K562 (cell line): ENCODE data around the gene HSD11B2. TPM values are rescaled to one million over a fixed set of nuclear protein-coding genes. Genes with fewer than 3 reads are reported as not detected.

Source experiments
- BRD9 ChIP-seq: fragments of 450-650 bp; IDR thresholded peaks from 2 replicates; pipeline ENCODE4 v1.6.1; 2018; ENCODE audit warnings: low read depth; ENCODE audit not compliant: partially characterized antibody
- CUX1 ChIP-seq: fragments of 200-800 bp; sonication (Bioruptor generic); IDR thresholded peaks from 2 replicates; pipeline ENCODE4 v1.6.1; 2016; ENCODE audit warnings: missing genetic modification characterization, missing compliant biosample characterization
- FOSL1 ChIP-seq: fragments of 200-800 bp; sonication (Bioruptor generic); conservative IDR thresholded peaks from 2 replicates; pipeline ENCODE4 v1.6.1; 2016; ENCODE audit warnings: missing genetic modification characterization, missing compliant biosample characterization
- GTF3C2 ChIP-seq: IDR thresholded peaks from 3 replicates; pipeline ENCODE4 v1.6.1; 2011; ENCODE audit warnings: borderline replicate concordance, mild to moderate bottlenecking, moderate library complexity; ENCODE audit not compliant: insufficient read length; ENCODE audit errors: extremely low read depth
- HLTF ChIP-seq: fragments of 450-650 bp; IDR thresholded peaks from 2 replicates; pipeline ENCODE4 v1.6.1; 2016
- MAFK ChIP-seq: IDR thresholded peaks from 2 replicates; pipeline ENCODE4 v1.6.1; 2011; ENCODE audit warnings: low read length, improper control_type of control experiment
- NFATC3 ChIP-seq: fragments of 450-650 bp; IDR thresholded peaks from 2 replicates; pipeline ENCODE4 v1.6.1; 2017; ENCODE audit warnings: mild to moderate bottlenecking
- NFIX ChIP-seq: fragments of 250-450 bp; sonication (Bioruptor Pico); IDR thresholded peaks from 2 replicates; pipeline ENCODE4 v1.4.0; 2020; ENCODE audit warnings: low read depth, mild to moderate bottlenecking, moderate library complexity
- PCBP1 ChIP-seq: fragments of 200-400 bp; formaldehyde crosslinking; IDR thresholded peaks from 2 replicates; pipeline ENCODE4 v1.6.1; 2018; ENCODE audit warnings: mild to moderate bottlenecking, low read depth, low read length; ENCODE audit not compliant: poor library complexity, severe bottlenecking
- TAL1 ChIP-seq: fragments of 450-650 bp; IDR thresholded peaks from 2 replicates; pipeline ENCODE4 v1.6.1; 2016; ENCODE audit warnings: mild to moderate bottlenecking
- ZFP1 ChIP-seq: fragments of 450-650 bp; formaldehyde crosslinking; IDR thresholded peaks from 2 replicates; pipeline ENCODE4 v1.4.0; 2020; ENCODE audit warnings: mild to moderate bottlenecking, mixed read lengths
- ZFX ChIP-seq: sonication (generic); formaldehyde crosslinking; IDR thresholded peaks from 2 replicates; pipeline ENCODE4 v1.8.0; 2022; ENCODE audit warnings: mild to moderate bottlenecking, missing genetic modification reagents, moderate library complexity
- ZNF197 ChIP-seq: fragments of 200-800 bp; sonication (Bioruptor generic); IDR thresholded peaks from 2 replicates; pipeline ENCODE4 v1.6.1; 2016; ENCODE audit warnings: low read depth, missing genetic modification characterization, missing compliant biosample characterization
- ZNF395 ChIP-seq: fragments of 200-800 bp; sonication (Bioruptor generic); IDR thresholded peaks from 2 replicates; pipeline ENCODE4 v1.6.1; 2017; ENCODE audit warnings: missing genetic modification characterization, missing compliant biosample characterization
- ZNF655 ChIP-seq: fragments of 250-450 bp; sonication (Bioruptor Pico); IDR thresholded peaks from 2 replicates; pipeline ENCODE4 v1.5.0; 2021
- polyA plus RNA-seq, 8 experiments: library from polyadenylated mRNA; depleted of rRNA in 4 of 8; stranded (reverse) in 5 of 8; unstranded in 3 of 8; fragments of >200 nt; fragmentation: Nextera tagmentation in 2 of 8; fragmentation: Illumina TruSeq in 1 of 8; extraction: Ambion mirVana in 2 of 8; extraction: Trizol in 1 of 8; gene quantifications; 2 replicates each; pipeline versions ENCODE4 v1.2.1 to v1.2.3, GENCODE V29; 2011 to 2014; ENCODE audit warnings: inconsistent platforms in 1 of 8, missing spikeins in 1 of 8
- total RNA-seq, 7 experiments: library from RNA; depleted of rRNA in 6 of 7; stranded (reverse); fragments of >200 nt in 6 of 7; fragmentation: Illumina TruSeq in 2 of 7; extraction: Trizol in 2 of 7; gene quantifications; 2 replicates each; pipeline versions ENCODE4 v1.2.1 to v1.2.3, GENCODE V29; 2011 to 2021; ENCODE audit warnings: low replicate concordance in 1 of 7

Gene HSD11B2
- total and polyA plus RNA-seq, 9 of the 15 experiments (the other 6 are each of a cell fraction or from before 2014, with no cell fraction given), result 0.08 to 2.0 (median 0.79) TPM

- no peak for TF ChIP-seq CUX1
- no peak for TF ChIP-seq GTF3C2
- 0 out of 2 replicates have a peak, but pooled peaks have one; percentile 2 for TF ChIP-seq TAL1
- peak; percentile 61; the same call in 1 of the 2 replicates for TF ChIP-seq NFATC3
- TF ChIP-seq NFIX (CRISPR knock-in tag), result peak; percentile 40; the same call in 1 of the 2 replicates
- no peak for TF ChIP-seq ZFP1 (CRISPR knock-in tag)
- TF ChIP-seq FOSL1 (tag), result peak; percentile 8; the same call in 1 of the 2 replicates
- TF ChIP-seq ZFX, result peak; percentile 42; the same call in 1 of the 2 replicates
- no peak for TF ChIP-seq MAFK
- peak; percentile 78; the same call in 1 of the 2 replicates for TF ChIP-seq HLTF
- TF ChIP-seq BRD9, result peak; percentile 85
- TF ChIP-seq ZNF395 (CRISPR knock-in tag), result no peak
- no peak for TF ChIP-seq ZNF655 (CRISPR knock-in tag)
- TF ChIP-seq ZNF197, result no peak
- no peak for TF ChIP-seq PCBP1
Measured at GRCh38 chr16:67481561-67482232, 50.8 kb downstream of the HSD11B2 start (continued).
